Erythroblast (primary cell): ENCODE measurements around the gene GNAO1.

Source experiments
- GATA1 ChIP-seq: IDR thresholded peaks from 2 replicates; pipeline ENCODE4 v1.6.1; 2011; ENCODE audit warnings: low read depth, mild to moderate bottlenecking, control low read depth, low read length, moderate library complexity
- POLR2A ChIP-seq: IDR thresholded peaks from 2 replicates; pipeline ENCODE4 v1.6.1; 2011; ENCODE audit warnings: mild to moderate bottlenecking, low read length

DNA sequence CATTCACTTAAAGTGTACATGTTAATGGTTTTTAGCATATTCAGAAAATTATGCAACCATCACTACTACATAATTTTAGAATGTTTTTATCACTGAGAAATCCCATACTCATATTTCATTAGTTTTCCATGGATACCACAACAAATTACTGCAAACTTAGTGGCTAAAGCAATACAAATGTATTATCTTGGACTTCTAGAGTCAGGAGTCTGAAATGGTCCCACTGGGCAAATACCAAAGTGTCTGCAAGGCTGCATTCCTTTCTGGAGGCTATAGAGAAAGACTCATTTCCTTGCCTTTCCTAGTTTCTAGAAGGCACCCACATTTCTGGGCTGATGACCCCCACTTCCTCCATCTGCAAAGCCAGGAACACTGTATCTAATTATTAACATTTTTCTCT is 16.9 kb upstream of the GNAO1 start:
- TF ChIP-seq POLR2A = no peak
- TF ChIP-seq GATA1 = no peak
